Fibroblast of lung (primary cell): ENCODE measurements around the gene CDK11B. TPM values are rescaled to one million over a fixed set of nuclear protein-coding genes. Genes with fewer than 3 reads are reported as not detected.

Experiments used
- DNase-seq, 2 donors: peaks; one replicate each; pipeline versions ENCODE4 v3.0.0 to v3.0.0-alpha.2; 2010; ENCODE audit warnings: low read depth in 2 of 2
- H2AFZ ChIP-seq: 2 replicates; pipeline ENCODE4 v1.5.1; 2012; ENCODE audit warnings: low read length, control low read depth, inconsistent platforms
- H3K27ac ChIP-seq: 2 replicates; pipeline ENCODE4 v1.5.1; 2011; ENCODE audit warnings: low read length, control low read depth; ENCODE audit not compliant: insufficient read depth
- H3K27me3 ChIP-seq: 2 replicates; pipeline ENCODE4 v1.5.1; 2011; ENCODE audit warnings: mild to moderate bottlenecking, low read length; ENCODE audit not compliant: control insufficient read depth, insufficient read depth
- H3K36me3 ChIP-seq: 2 replicates; pipeline ENCODE4 v1.5.1; 2011; ENCODE audit warnings: low read length; ENCODE audit not compliant: control insufficient read depth, insufficient read depth
- H3K4me1 ChIP-seq: 2 replicates; pipeline ENCODE4 v1.5.1; 2011; ENCODE audit warnings: low read length; ENCODE audit not compliant: control insufficient read depth, insufficient read depth; ENCODE audit errors: extremely low read depth
- H3K4me2 ChIP-seq: 2 replicates; pipeline ENCODE4 v1.5.1; 2011; ENCODE audit warnings: low read length, control low read depth; ENCODE audit not compliant: insufficient read depth; ENCODE audit errors: extremely low read depth
- H3K4me3 ChIP-seq, 4 experiments: fragments of 200-600 bp in 1 of 4; sonication (generic) in 1 of 4; replicated peaks in 1 of 4; 2 replicates each; pipeline ENCODE4 v1.5.1; 2011 to 2016; ENCODE audit warnings: low read length in 4 of 4, low read depth in 3 of 4, mild to moderate bottlenecking in 3 of 4, control low read depth in 2 of 4, inconsistent platforms in 1 of 4, mixed read lengths in 1 of 4; ENCODE audit not compliant: insufficient read depth in 1 of 4; ENCODE audit errors: control extremely low read depth in 1 of 4
- H3K79me2 ChIP-seq: 2 replicates; pipeline ENCODE4 v1.5.1; 2012; ENCODE audit warnings: mild to moderate bottlenecking, low read length, inconsistent platforms; ENCODE audit not compliant: control insufficient read depth, insufficient read depth
- H3K9ac ChIP-seq: 2 replicates; pipeline ENCODE4 v1.5.1; 2011; ENCODE audit warnings: mild to moderate bottlenecking, low read length, control low read depth; ENCODE audit not compliant: insufficient read depth
- H3K9me3 ChIP-seq: 2 replicates; pipeline ENCODE4 v1.5.1; 2012; ENCODE audit warnings: low read depth, low read length; ENCODE audit not compliant: control insufficient read depth, insufficient read depth
- H4K20me1 ChIP-seq: 2 replicates; pipeline ENCODE4 v1.5.1; 2011; ENCODE audit warnings: low read length; ENCODE audit not compliant: control insufficient read depth, insufficient read depth; ENCODE audit errors: extremely low read depth
- CTCF ChIP-seq, 2 donors: IDR thresholded peaks in 1 of 2; conservative IDR thresholded peaks in 1 of 2; 1 replicate in 1 of 2; 2 replicates in 1 of 2; pipeline ENCODE4 v1.5.1; 2011 to 2012; ENCODE audit warnings: low read length in 2 of 2, control low read depth in 1 of 2, inconsistent platforms in 1 of 2, low read depth in 1 of 2, mild to moderate bottlenecking in 1 of 2
- EZH2 ChIP-seq: IDR thresholded peaks from 2 replicates; pipeline ENCODE4 v1.5.1; 2012; ENCODE audit warnings: low read length, control low read depth, mild to moderate bottlenecking; ENCODE audit errors: missing control alignments
- polyA plus RNA-seq, 2 donors: library from polyadenylated mRNA; depleted of rRNA in 1 of 2; stranded (reverse) in 1 of 2; unstranded in 1 of 2; fragments of >200 nt; gene quantifications; 2 replicates each; pipeline ENCODE4 v1.2.1, GENCODE V29; 2011 to 2012; ENCODE audit warnings: missing spikeins in 1 of 2
- total RNA-seq: library from RNA; depleted of rRNA; stranded (reverse); fragments of >200 nt; gene quantifications from 2 replicates; pipeline ENCODE4 v1.2.1, GENCODE V29; 2014

CDK11B gene
- total and polyA plus RNA-seq, 2 donors (not counting 1 experiment from before 2014, with no cell fraction given) = 2.5 to 9.7 TPM

GRCh38 chr1:1669468-1670440 is 10.9 kb upstream of the CDK11B start:
- H3K27ac ChIP-seq = no peak overlapping the region
- H3K79me2 ChIP-seq = no peaks in the 10 kb centered on the region
- no peak for DNase-seq
- no peak overlapping the region for H3K9ac ChIP-seq
- H2AFZ ChIP-seq = no peak overlapping the region
- TF ChIP-seq EZH2 (no peak), CTCF (conservative IDR thresholded peaks at IDR 0.05 in 1 of 2, IDR thresholded peaks at IDR 0.05 in 1 of 2; ENCODE audit: low read depth in 1 of 2, low read length in 2 of 2) (no peak)
- peaks cover 21% of the 10 kb centered on the region for H3K36me3 ChIP-seq
- no peak overlapping the region for H3K4me2 ChIP-seq
- no peak overlapping the region for H3K4me3 ChIP-seq
- no peaks in the 10 kb centered on the region for H4K20me1 ChIP-seq
- H3K4me1 ChIP-seq = no peaks in the 10 kb centered on the region
- no peaks in the 10 kb centered on the region for H3K27me3 ChIP-seq
- no peaks in the 10 kb centered on the region for H3K9me3 ChIP-seq

- Histone ChIP-seq H2AFZ (no peak overlapping the region), H3K27me3 (no peaks in the 10 kb centered on the region), H3K9ac (no peak overlapping the region), H3K4me3 (no peak overlapping the region), H3K27ac (no peak overlapping the region), H4K20me1 (no peaks in the 10 kb centered on the region), H3K36me3 (peaks cover 17% of the 10 kb centered on the region), H3K4me1 (peaks cover 8% of the 10 kb centered on the region), H3K4me2 (no peak overlapping the region), H3K9me3 (no peaks in the 10 kb centered on the region), H3K79me2 (no peaks in the 10 kb centered on the region)
- DNase-seq = no peak
- no peak for TF ChIP-seq CTCF (conservative IDR thresholded peaks at IDR 0.05 in 1 of 2, IDR thresholded peaks at IDR 0.05 in 1 of 2; ENCODE audit: low read depth in 1 of 2, low read length in 2 of 2)
These were observed 7.7 kb upstream of the CDK11B start for GRCh38 chr1:1666526-1666925.

- no peaks in the 10 kb centered on the region for H3K9me3 ChIP-seq
- H3K79me2 ChIP-seq = no peaks in the 10 kb centered on the region
- TF ChIP-seq EZH2 (no peak), CTCF (conservative IDR thresholded peaks at IDR 0.05 in 1 of 2, IDR thresholded peaks at IDR 0.05 in 1 of 2; ENCODE audit: low read depth in 1 of 2, low read length in 2 of 2) (peak; percentile 15 to 46)
- no peaks in the 10 kb centered on the region for H4K20me1 ChIP-seq
- H2AFZ ChIP-seq = no peak overlapping the region
- H3K27ac ChIP-seq = no peak overlapping the region
- no peak overlapping the region for H3K9ac ChIP-seq
- no peak overlapping the region for H3K4me3 ChIP-seq
- H3K4me2 ChIP-seq = no peak overlapping the region
- no peaks in the 10 kb centered on the region for H3K27me3 ChIP-seq
- no peak for DNase-seq
- peaks cover 16% of the 10 kb centered on the region for H3K36me3 ChIP-seq
- peaks cover 8% of the 10 kb centered on the region for H3K4me1 ChIP-seq
These were observed 7.0 kb upstream of the CDK11B start for GRCh38 chr1:1665815-1666251.
